Peyer's patch (tissue), 4 donors: ENCODE results near the gene CFAP97.

Experiments
- CTCF ChIP-seq, 6 experiments: fragments of 450-650 bp in 4 of 6; fragments of 200-600 bp in 2 of 6; sonication (generic) in 1 of 6; IDR thresholded peaks; one replicate each; pipeline ENCODE4 v1.5.1; 2017 to 2019; ENCODE audit warnings: antibody characterized with exemption in 6 of 6, mild to moderate bottlenecking in 3 of 6, moderate library complexity in 1 of 6
- POLR2A ChIP-seq, 2 donors: fragments of 450-650 bp; IDR thresholded peaks; one replicate each; pipeline ENCODE4 v1.5.1; 2017; ENCODE audit warnings: antibody characterized with exemption in 2 of 2, mild to moderate bottlenecking in 2 of 2, moderate library complexity in 2 of 2

GRCh38 chr4:185219551-185220344, 15.9 kb upstream of the CFAP97 start:
- TF ChIP-seq CTCF (IDR thresholded peaks at IDR 0.05) (no peak), POLR2A (IDR thresholded peaks at IDR 0.05) (no peak)
